A549 (cell line): ENCODE measurements around the gene HBS1L. TPM values are rescaled to one million over a fixed set of nuclear protein-coding genes. Genes with fewer than 3 reads are reported as not detected.

Experiments used
- ATAC-seq, 2 experiments: fragments of 200-7000 bp in 1 of 2; fragments of >200 bp in 1 of 2; cut with Nextera tagmentation in 1 of 2; cut with Tn5 transposase in 1 of 2; 3 replicates each; pipeline versions ENCODE4 v1.8.0 to v1.9.1; 2018 to 2020; ENCODE audit warnings: mild to moderate bottlenecking in 1 of 2, moderate library complexity in 1 of 2
- CTCF ChIA-PET: fragments of 300-600 bp; sonication (Branson Sonifier 250); formaldehyde crosslinking; extraction: SDS; loops from one replicate; lab custom pipeline; 2021; ENCODE audit warnings: antibody characterized with exemption, inconsistent platforms; lab: Yijun Ruan, JAX
- POLR2A ChIA-PET: fragments of 350-600 bp; formaldehyde crosslinking; extraction: SDS; loops from one replicate; lab custom pipeline; 2021; ENCODE audit warnings: antibody characterized with exemption, inconsistent platforms; lab: Yijun Ruan, JAX
- DNase-seq, 2 experiments: peaks; one replicate each; pipeline versions ENCODE4 v3.0.0 to v3.0.0-alpha.2; 2011 to 2016; ENCODE audit warnings: low read depth in 1 of 2, low spot score in 1 of 2
- FAIRE-seq: peaks from 2 replicates; lab custom pipeline; 2011; peaks lifted over from hg19 to GRCh38; lab: Jason Lieb, UNC
- H3K27ac ChIP-seq, 2 experiments: fragments of >200 bp; sonication (Bioruptor Twin); formaldehyde crosslinking; 3 replicates each; pipeline ENCODE4 v1.5.1; 2016 to 2017
- H3K4me1 ChIP-seq: fragments of >200 bp; sonication (Bioruptor Twin); formaldehyde crosslinking; 3 replicates; pipeline ENCODE4 v1.6.1; 2016
- H3K4me2 ChIP-seq: fragments of >200 bp; sonication (Bioruptor Twin); formaldehyde crosslinking; 3 replicates; pipeline ENCODE4 v1.6.1; 2016
- H3K4me3 ChIP-seq: fragments of >200 bp; sonication (Bioruptor Twin); formaldehyde crosslinking; 3 replicates; pipeline ENCODE4 v1.5.1; 2016
- H3K9me3 ChIP-seq: fragments of >200 bp; sonication (Bioruptor Twin); formaldehyde crosslinking; 3 replicates; pipeline ENCODE4 v1.6.1; 2016
- BCL3 ChIP-seq: fragments of >200 bp; sonication (Bioruptor Twin); formaldehyde crosslinking; IDR thresholded peaks from 3 replicates; pipeline ENCODE4 v1.6.1; 2016
- CBX2 ChIP-seq: fragments of 200-600 bp; sonication (generic); IDR thresholded peaks from 2 replicates; pipeline ENCODE4 v1.6.1; 2016; ENCODE audit warnings: low read depth, mild to moderate bottlenecking, borderline replicate concordance
- CHD2 ChIP-seq: fragments of 150-350 bp; IDR thresholded peaks from 2 replicates; pipeline ENCODE4 v1.6.1; 2014; ENCODE audit warnings: low read length; ENCODE audit not compliant: partially characterized antibody
- CTCF ChIP-seq: fragments of >200 bp; sonication (Bioruptor Twin); formaldehyde crosslinking; IDR thresholded peaks from 3 replicates; pipeline ENCODE4 v1.5.1; 2016
- EP300 ChIP-seq, 2 experiments: fragments of >200 bp; sonication (Bioruptor Twin); formaldehyde crosslinking; IDR thresholded peaks; 2 replicates in 1 of 2; 3 replicates in 1 of 2; pipeline ENCODE4 v1.6.1; 2016 to 2017
- ESRRA ChIP-seq: fragments of 150-350 bp; IDR thresholded peaks from 2 replicates; pipeline ENCODE4 v1.6.1; 2014; ENCODE audit warnings: mild to moderate bottlenecking, low read length, borderline replicate concordance
- HDAC2 ChIP-seq: fragments of 200-600 bp; sonication (generic); IDR thresholded peaks from 2 replicates; pipeline ENCODE4 v1.6.1; 2016
- HES2 ChIP-seq: fragments of >200 bp; sonication (Bioruptor Twin); formaldehyde crosslinking; IDR thresholded peaks from 2 replicates; pipeline ENCODE4 v1.6.1; 2016
- JUN ChIP-seq, 2 experiments: fragments of >200 bp; sonication (Bioruptor Twin); formaldehyde crosslinking; IDR thresholded peaks; 2 replicates in 1 of 2; 3 replicates in 1 of 2; pipeline ENCODE4 v1.6.1; 2016 to 2017
- MAZ ChIP-seq: fragments of 150-350 bp; IDR thresholded peaks from 2 replicates; pipeline ENCODE4 v1.6.1; 2014; ENCODE audit warnings: antibody characterized with exemption, low read depth, low read length, borderline replicate concordance
- NR3C1 ChIP-seq: fragments of >200 bp; sonication (Bioruptor Twin); formaldehyde crosslinking; IDR thresholded peaks from 3 replicates; pipeline ENCODE4 v1.6.1; 2017
- PBX3 ChIP-seq: IDR thresholded peaks from 2 replicates; pipeline ENCODE4 v1.6.1; 2012
- PHF8 ChIP-seq: fragments of 200-600 bp; sonication (generic); IDR thresholded peaks from 2 replicates; pipeline ENCODE4 v1.6.1; 2016; ENCODE audit warnings: low read depth, mild to moderate bottlenecking, antibody characterized with exemption, moderate library complexity, borderline replicate concordance
- POLR2AphosphoS2 ChIP-seq: conservative IDR thresholded peaks from 2 replicates; pipeline ENCODE4 v1.6.1; 2012; ENCODE audit warnings: low read length, improper control_type of control experiment, inconsistent platforms
- RCOR1 ChIP-seq: fragments of 150-350 bp; IDR thresholded peaks from 2 replicates; pipeline ENCODE4 v1.6.1; 2014; ENCODE audit warnings: antibody characterized with exemption, low read length, low read depth
- RFX5 ChIP-seq: fragments of 450-650 bp; IDR thresholded peaks from 2 replicates; pipeline ENCODE4 v1.7.1; 2014; ENCODE audit warnings: antibody characterized with exemption, mild to moderate bottlenecking, moderate library complexity
- SMC3 ChIP-seq: fragments of >200 bp; sonication (Bioruptor Twin); formaldehyde crosslinking; IDR thresholded peaks from 3 replicates; pipeline ENCODE4 v1.6.1; 2018; ENCODE audit warnings: inconsistent platforms
- SREBF2 ChIP-seq: fragments of 450-650 bp; IDR thresholded peaks from 2 replicates; pipeline ENCODE4 v1.6.1; 2014; ENCODE audit warnings: mild to moderate bottlenecking, moderate library complexity
- USF2 ChIP-seq: fragments of 450-650 bp; IDR thresholded peaks from 2 replicates; pipeline ENCODE4 v1.6.1; 2014; ENCODE audit warnings: antibody characterized with exemption
- ZNF302 ChIP-seq: fragments of 250-450 bp; sonication (Bioruptor Pico); IDR thresholded peaks from 2 replicates; pipeline ENCODE4 v1.9.0; 2021; ENCODE audit warnings: inconsistent platforms, mild to moderate bottlenecking, moderate library complexity
- WGBS: methylation state at CpG from one replicate; pipeline ENCODE4 v1.1.6; 2017; ENCODE audit errors: missing lambda C conversion rate; 5-methylcytosine and 5-hydroxymethylcytosine counted together
- polyA plus RNA-seq, 4 experiments: library from polyadenylated mRNA; depleted of rRNA in 3 of 4; stranded (reverse); fragments of >200 nt; fragmentation: RNase III in 1 of 4; extraction: RNeasy Plus Mini Kit Qiagen cat#74134 plus additional on column Dnase treatment in 1 of 4; gene quantifications; 2 replicates in 3 of 4; 3 replicates in 1 of 4; pipeline ENCODE4 v1.2.3, GENCODE V29; 2011 to 2017

The HBS1L gene
- polyA plus RNA-seq, 2 of the 4 experiments (the other 2 are of a cell fraction) = 41.5 to 61.7 TPM

GRCh38 chr6:135048915-135049314 is 5.7 kb downstream of the HBS1L start:
- no peak overlapping the region for H3K4me3 ChIP-seq
- no peak for DNase-seq
- TF ChIP-seq SREBF2 (no peak), POLR2AphosphoS2 (no peak), ZNF302 (CRISPR knock-in tag) (no peak), HES2 (no peak), CTCF (no peak), PHF8 (no peak), CHD2 (no peak), RCOR1 (no peak), PBX3 (no peak), NR3C1 (no peak), RFX5 (no peak), MAZ (no peak), BCL3 (no peak)
- TF ChIP-seq, all 56 proteins: peak for 0
- H3K4me1 ChIP-seq = peaks cover 14% of the 10 kb centered on the region
- no peak overlapping the region for H3K4me2 ChIP-seq
- 91% methylated on average over 2 of the region's 2 CpGs for WGBS
- no peaks in the 10 kb centered on the region for H3K9me3 ChIP-seq
- ChIA-PET POLR2A (no interaction called here), CTCF (interaction anchor here (0.6 kb wide), 1 partner anchor 1628 kb away, joined by 3 read pairs; no protein-coding TSS in a partner anchor)
- FAIRE-seq = no peak
- H3K27ac ChIP-seq = no peak overlapping the region
- ATAC-seq = no peak

- Histone ChIP-seq H3K9me3 (no peaks in the 10 kb centered on the region), H3K27ac (no peak overlapping the region), H3K4me2 (no peak overlapping the region), H3K4me1 (0 out of 3 replicates have a peak, but pooled peaks cover 5% of the 10 kb centered on the region), H3K4me3 (no peak overlapping the region)
- WGBS = 96% methylated on average over 4 of the region's 4 CpGs
- no peak for DNase-seq
- CTCF ChIA-PET = no interaction called here
- TF ChIP-seq JUN (IDR thresholded peaks at IDR 0.05) = no peak
- no peak for TF ChIP-seq ZNF302 (CRISPR knock-in tag)
- TF ChIP-seq CBX2 = no peak
- TF ChIP-seq HDAC2 = no peak
- TF ChIP-seq EP300 (IDR thresholded peaks at IDR 0.05) = no peak
- no peak for TF ChIP-seq PBX3
- no peak for TF ChIP-seq USF2
- no peak for TF ChIP-seq SREBF2
- no peak for TF ChIP-seq MAZ
- TF ChIP-seq SMC3 = no peak
- TF ChIP-seq ESRRA = no peak
- FAIRE-seq = no peak
- POLR2A ChIA-PET = no interaction called here
- no peak for ATAC-seq
These were observed 7.3 kb downstream of the HBS1L start for GRCh38 chr6:135047336-135047735.
